Endothelial cell of umbilical vein (primary cell): ENCODE measurements around the gene RNF217. TPM values are rescaled to one million over a fixed set of nuclear protein-coding genes. Genes with fewer than 3 reads are reported as not detected.

Experiments used
- BruUV-seq: library from RNA; stranded (reverse); fragments of 400-500 nt; replicated peaks from 2 replicates; lab custom pipeline; 2021; lab: Mats Ljungman, UMichigan
- CTCF ChIA-PET: fragments of 300-600, 350-600 bp; sonication (Branson Sonifier 250); formaldehyde crosslinking; loops from one replicate; lab custom pipeline; 2021; ENCODE audit warnings: antibody characterized with exemption, inconsistent platforms; lab: Charles Lee
- POLR2A ChIA-PET: fragments of 300-600, 350-600 bp; sonication (Branson Sonifier 250); formaldehyde crosslinking; loops from one replicate; lab custom pipeline; 2021; ENCODE audit warnings: antibody characterized with exemption, inconsistent platforms; lab: Charles Lee
- DNase-seq: peaks from one replicate; pipeline ENCODE4 v3.0.0-alpha.2; 2011; ENCODE audit warnings: low read depth, low spot score
- FAIRE-seq: peaks from 2 replicates; lab custom pipeline; 2011; peaks lifted over from hg19 to GRCh38; lab: Jason Lieb, UNC
- H2AFZ ChIP-seq: 2 replicates; pipeline ENCODE4 v1.6.0; 2012; ENCODE audit warnings: low read depth, low read length, control low read depth, inconsistent platforms
- H3K27ac ChIP-seq: 2 replicates; pipeline ENCODE4 v1.5.1; 2011; ENCODE audit warnings: low read depth, mild to moderate bottlenecking, control low read depth, low read length, moderate library complexity; ENCODE audit not compliant: insufficient read depth
- H3K27me3 ChIP-seq, 2 experiments: 2 replicates each; pipeline versions ENCODE4 v1.6.0 to v1.6.1; 2011; ENCODE audit warnings: low read length in 2 of 2, mixed read lengths in 1 of 2; ENCODE audit not compliant: control insufficient read depth in 2 of 2, insufficient read depth in 2 of 2
- H3K36me3 ChIP-seq, 2 experiments: 2 replicates in 1 of 2; 3 replicates in 1 of 2; pipeline ENCODE4 v1.5.1; 2011; ENCODE audit warnings: low read length in 2 of 2, mild to moderate bottlenecking in 1 of 2, moderate library complexity in 1 of 2; ENCODE audit not compliant: control insufficient read depth in 2 of 2, insufficient read depth in 2 of 2; ENCODE audit errors: extremely low read depth in 1 of 2
- H3K4me1 ChIP-seq: 3 replicates; pipeline ENCODE4 v1.5.1; 2011; ENCODE audit warnings: mild to moderate bottlenecking, low read length; ENCODE audit not compliant: control insufficient read depth, insufficient read depth; ENCODE audit errors: extremely low read depth
- H3K4me2 ChIP-seq: 2 replicates; pipeline ENCODE4 v1.6.1; 2011; ENCODE audit warnings: low read length, control low read depth, mixed read lengths; ENCODE audit not compliant: insufficient read depth
- H3K4me3 ChIP-seq, 3 experiments: fragments of 200-600 bp in 1 of 3; sonication (generic), shearing (Covaris generic) in 1 of 3; replicated peaks in 1 of 3; 2 replicates each; pipeline ENCODE4 v1.5.1; 2011 to 2016; ENCODE audit warnings: control low read depth in 3 of 3, low read length in 3 of 3, mild to moderate bottlenecking in 2 of 3, inconsistent platforms in 1 of 3, low read depth in 1 of 3, moderate library complexity in 1 of 3; ENCODE audit not compliant: insufficient read depth in 1 of 3
- H3K79me2 ChIP-seq: 2 replicates; pipeline ENCODE4 v1.6.0; 2012; ENCODE audit warnings: low read length, inconsistent platforms; ENCODE audit not compliant: control insufficient read depth, insufficient read depth
- H3K9ac ChIP-seq: replicated peaks from 2 replicates; pipeline ENCODE3; 2011; ENCODE audit warnings: low read length, control low read depth; ENCODE audit not compliant: insufficient read depth; ENCODE audit errors: extremely low read depth
- H3K9me1 ChIP-seq: replicated peaks from 3 replicates; pipeline ENCODE4 v1.6.0; 2011; ENCODE audit warnings: mild to moderate bottlenecking, low read length; ENCODE audit not compliant: control insufficient read depth, insufficient read depth; ENCODE audit errors: extremely low read depth
- H3K9me3 ChIP-seq: replicated peaks from 2 replicates; pipeline ENCODE4 v1.5.1; 2012; ENCODE audit warnings: low read length, inconsistent platforms; ENCODE audit not compliant: control insufficient read depth, insufficient read depth
- H4K20me1 ChIP-seq: replicated peaks from 2 replicates; pipeline ENCODE3; 2011; ENCODE audit warnings: mild to moderate bottlenecking, low read length; ENCODE audit not compliant: control insufficient read depth, insufficient read depth; ENCODE audit errors: extremely low read depth
- CTCF ChIP-seq, 2 donors: IDR thresholded peaks; 1 replicate in 1 of 2; 2 replicates in 1 of 2; pipeline ENCODE4 v1.5.1; 2011; ENCODE audit warnings: low read length in 2 of 2, mild to moderate bottlenecking in 2 of 2, moderate library complexity in 2 of 2, control low read depth in 1 of 2, inconsistent platforms in 1 of 2, low read depth in 1 of 2; ENCODE audit not compliant: insufficient read depth in 1 of 2; ENCODE audit errors: extremely low read depth in 1 of 2
- EZH2 ChIP-seq: IDR thresholded peaks from 2 replicates; pipeline ENCODE4 v1.6.1; 2012; ENCODE audit warnings: borderline replicate concordance, low read depth, mild to moderate bottlenecking, moderate library complexity, low read length, inconsistent platforms; ENCODE audit not compliant: severe bottlenecking
- FOS ChIP-seq: IDR thresholded peaks from 2 replicates; pipeline ENCODE4 v1.6.1; 2011; ENCODE audit warnings: mild to moderate bottlenecking, low read length, moderate library complexity, borderline replicate concordance; ENCODE audit not compliant: insufficient read depth
- GATA2 ChIP-seq: IDR thresholded peaks from 2 replicates; pipeline ENCODE4 v1.7.0; 2011; ENCODE audit warnings: low read depth, mild to moderate bottlenecking, moderate library complexity, mixed read lengths, low read length; ENCODE audit not compliant: insufficient read length, insufficient read depth
- JUN ChIP-seq: IDR thresholded peaks from 2 replicates; pipeline ENCODE4 v1.6.1; 2011; ENCODE audit warnings: borderline replicate concordance, low read depth; ENCODE audit not compliant: insufficient read length, insufficient read depth
- MAX ChIP-seq: IDR thresholded peaks from 2 replicates; pipeline ENCODE4 v1.6.1; 2011; ENCODE audit not compliant: insufficient read depth, insufficient read length
- MYC ChIP-seq: IDR thresholded peaks from one replicate; pipeline ENCODE4 v1.6.1; 2011; ENCODE audit warnings: mild to moderate bottlenecking, low read depth, low read length
- POLR2A ChIP-seq: IDR thresholded peaks from 2 replicates; pipeline ENCODE4 v1.6.1; 2012; ENCODE audit warnings: low read depth, mild to moderate bottlenecking, control low read depth, low read length
- POLR2AphosphoS5 ChIP-seq: IDR thresholded peaks from 2 replicates; pipeline ENCODE4 v1.6.1; 2012; ENCODE audit warnings: low read depth, mild to moderate bottlenecking, control low read depth, low read length, moderate library complexity; ENCODE audit not compliant: insufficient read depth
- dilution Hi-C: fragments of 300-500 bp; cut with MboI; formaldehyde crosslinking; loops from one replicate; pipeline ENCODE4 v1.15.0; 2019; ENCODE audit warnings: low sequenced_read_pairs; ENCODE audit not compliant: extremely low pct_ligation_motif_present
- intact Hi-C: fragments of 100-400 bp; cut with micrococcal nuclease; formaldehyde crosslinking; loops from one replicate; pipeline ENCODE4 v1.10.0; 2022
- polyA plus RNA-seq, 4 experiments: library from polyadenylated mRNA; depleted of rRNA in 3 of 4; stranded (reverse) in 3 of 4; unstranded in 1 of 4; fragments of >200 nt; gene quantifications; 2 replicates each; pipeline versions ENCODE4 v1.2.1 to v1.2.3, GENCODE V29; 2011 to 2012; ENCODE audit warnings: missing spikeins in 1 of 4
- total RNA-seq: library from RNA; stranded (reverse); gene quantifications from 2 replicates; pipeline ENCODE4 v1.2.3, GENCODE V29; 2021

Gene RNF217
- total and polyA plus RNA-seq, 2 donors (not counting 3 experiments of a cell fraction or from before 2014, with no cell fraction given), result 8.8 to 32.5 TPM

GRCh38 chr6:125086716-125087115 is 124.5 kb downstream of the RNF217 start:
- CTCF ChIA-PET, result no interaction called here
- dilution Hi-C loops, result no loop called here

More at GRCh38 chr6:125086716-125087115, 124.5 kb downstream of the RNF217 start:
- DNase-seq (no peak), FAIRE-seq (no peak)
- Histone ChIP-seq H3K36me3 (peaks cover 2 to 3% of the 10 kb centered on the region in 2 experiments), H3K4me1 (no peaks in the 10 kb centered on the region), H3K79me2 (no peaks in the 10 kb centered on the region), H3K27ac (no peak overlapping the region), H3K4me2 (no peak overlapping the region), H4K20me1 (no peaks in the 10 kb centered on the region), H3K9ac (no peak overlapping the region), H3K9me1 (no peaks in the 10 kb centered on the region), H3K27me3 (no peaks in the 10 kb centered on the region), H2AFZ (no peak overlapping the region), H3K9me3 (no peaks in the 10 kb centered on the region), H3K4me3 (no peak overlapping the region)
- no peak for TF ChIP-seq CTCF (IDR thresholded peaks at IDR 0.05; ENCODE audit: extremely low read depth in 1 of 2, insufficient read depth in 1 of 2, low read depth in 1 of 2, low read length in 2 of 2)
- TF ChIP-seq GATA2, result no peak
- TF ChIP-seq MYC, result no peak
- TF ChIP-seq MAX, result no peak
- no peak for TF ChIP-seq POLR2AphosphoS5
- no peak for TF ChIP-seq FOS
- no peak for TF ChIP-seq EZH2
- no peak for TF ChIP-seq POLR2A
- no peak for TF ChIP-seq JUN
- POLR2A ChIA-PET, result no interaction called here
- no TSS peak for BruUV-seq
- intact Hi-C loops, result no loop called here
